Loucy (cell line): Measurements from ENCODE around the gene AQP7.

Experiments
- H2AFZ ChIP-seq: fragments of 200-600 bp; sonication (generic); 2 replicates; pipeline ENCODE4 v1.6.0; 2016; ENCODE audit warnings: antibody characterized with exemption, mild to moderate bottlenecking, low read length, moderate library complexity
- H3F3A ChIP-seq: fragments of 200-600 bp; 2 replicates; pipeline ENCODE4 v1.6.0; 2016; ENCODE audit warnings: antibody characterized with exemption, low read depth, mild to moderate bottlenecking
- H3K27me3 ChIP-seq: fragments of 200-600 bp; sonication (generic); 2 replicates; pipeline ENCODE4 v1.6.1; 2014; ENCODE audit warnings: low read length, mild to moderate bottlenecking; ENCODE audit not compliant: insufficient read depth, poor library complexity, severe bottlenecking
- H3K36me3 ChIP-seq: fragments of 200-600 bp; sonication (generic); 2 replicates; pipeline ENCODE4 v1.6.1; 2016; ENCODE audit warnings: low read length; ENCODE audit not compliant: insufficient read depth
- H3K4me1 ChIP-seq: fragments of 200-600 bp; sonication (generic); 2 replicates; pipeline ENCODE4 v1.5.1; 2014; ENCODE audit warnings: low read length, mild to moderate bottlenecking; ENCODE audit not compliant: insufficient read depth, poor library complexity, severe bottlenecking
- H3K4me2 ChIP-seq: fragments of 200-600 bp; sonication (generic); 2 replicates; pipeline ENCODE4 v1.6.0; 2014; ENCODE audit warnings: antibody characterized with exemption, low read length, low read depth, mild to moderate bottlenecking; ENCODE audit not compliant: poor library complexity, severe bottlenecking
- H3K4me3 ChIP-seq: fragments of 200-600 bp; sonication (generic); 2 replicates; pipeline ENCODE4 v1.5.1; 2014; ENCODE audit warnings: low read length, mild to moderate bottlenecking, mixed read lengths; ENCODE audit not compliant: poor library complexity, severe bottlenecking
- H3K79me2 ChIP-seq: fragments of 200-600 bp; sonication (generic); 2 replicates; pipeline ENCODE4 v1.6.1; 2014; ENCODE audit warnings: low read length; ENCODE audit not compliant: insufficient read depth
- H3K9ac ChIP-seq: fragments of 200-600 bp; sonication (generic); 2 replicates; pipeline ENCODE4 v1.6.0; 2014; ENCODE audit warnings: mild to moderate bottlenecking, low read depth, low read length, moderate library complexity; ENCODE audit not compliant: poor library complexity, severe bottlenecking
- H3K9me2 ChIP-seq: fragments of 200-600 bp; sonication (generic); replicated peaks from 2 replicates; pipeline ENCODE4 v1.6.1; 2016; ENCODE audit warnings: low read depth, low read length, mixed read lengths
- H3K9me3 ChIP-seq: fragments of 200-600 bp; sonication (generic); 2 replicates; pipeline ENCODE4 v1.6.1; 2014; ENCODE audit warnings: mild to moderate bottlenecking, antibody characterized with exemption, low read length, low read depth; ENCODE audit not compliant: insufficient read depth
- H4K20me1 ChIP-seq: fragments of 200-600 bp; sonication (generic); 2 replicates; pipeline ENCODE4 v1.6.0; 2014; ENCODE audit warnings: antibody characterized with exemption, low read length, mild to moderate bottlenecking; ENCODE audit not compliant: insufficient read depth, poor library complexity, severe bottlenecking
- EZH2phosphoT487 ChIP-seq: fragments of 200-600 bp; IDR thresholded peaks from 2 replicates; pipeline ENCODE4 v1.6.1; 2018; ENCODE audit warnings: antibody characterized with exemption, mild to moderate bottlenecking, moderate library complexity, borderline replicate concordance
- TF ChIP-seq, protein P1 (sequence below): fragments of 200-600 bp; sonication (generic); conservative IDR thresholded peaks from 2 replicates; pipeline ENCODE4 v1.5.1; 2014; ENCODE audit warnings: mild to moderate bottlenecking, antibody characterized with exemption, low read length

The AQP7 gene

DNA sequence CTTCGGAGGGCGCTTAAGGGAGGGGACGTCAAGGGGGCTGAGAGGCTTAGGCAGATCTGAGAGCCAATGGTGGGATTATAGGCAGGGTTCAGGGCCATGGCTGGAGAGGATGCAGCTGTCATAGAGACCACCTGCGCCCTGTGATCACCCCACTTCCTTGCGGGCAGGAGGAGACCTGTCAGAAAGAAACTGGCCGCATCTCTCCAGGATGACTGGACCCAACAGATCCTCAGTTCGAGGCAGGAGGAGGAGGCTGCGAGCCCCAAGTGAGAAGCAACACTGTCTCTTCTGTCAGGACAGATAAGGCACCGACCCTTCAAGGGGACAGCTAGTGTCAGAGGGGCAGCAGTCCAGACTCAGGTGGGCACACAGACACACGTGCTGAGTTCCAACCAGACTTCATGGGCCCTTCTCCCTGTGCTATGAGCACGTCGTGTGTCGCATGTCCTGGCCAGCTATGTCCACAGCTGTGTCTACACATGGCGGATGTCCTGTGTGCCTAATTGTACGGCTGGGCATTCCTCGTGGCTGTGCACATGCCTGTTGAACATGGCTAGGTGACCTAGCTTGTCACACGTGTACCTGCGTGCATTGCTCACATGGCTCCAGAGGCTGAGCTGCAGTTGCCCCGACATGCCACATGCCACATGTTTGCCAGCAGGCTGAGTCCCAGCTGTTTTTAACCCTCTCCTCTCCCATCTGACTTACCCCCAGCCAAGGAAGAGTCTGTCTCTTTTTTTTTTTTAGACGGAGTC, 45.6 kb upstream of the AQP7 start:
- Histone ChIP-seq H3K4me2 (peak overlapping the region; percentile 94), H2AFZ (peak overlapping the region; percentile 94), H3K36me3 (no peaks in the 10 kb centered on the region), H3K4me1 (peaks cover 35% of the 10 kb centered on the region), H3K27me3 (no peaks in the 10 kb centered on the region), H3K9ac (peak overlapping the region; percentile 71), H4K20me1 (no peaks in the 10 kb centered on the region), H3K9me2 (no peaks in the 10 kb centered on the region), H3K79me2 (no peaks in the 10 kb centered on the region), H3K4me3 (peak overlapping the region; percentile 80), H3F3A (no peaks in the 10 kb centered on the region; the same call in 1 of the 2 replicates), H3K9me3 (no peaks in the 10 kb centered on the region)
- TF ChIP-seq, protein P1, sequence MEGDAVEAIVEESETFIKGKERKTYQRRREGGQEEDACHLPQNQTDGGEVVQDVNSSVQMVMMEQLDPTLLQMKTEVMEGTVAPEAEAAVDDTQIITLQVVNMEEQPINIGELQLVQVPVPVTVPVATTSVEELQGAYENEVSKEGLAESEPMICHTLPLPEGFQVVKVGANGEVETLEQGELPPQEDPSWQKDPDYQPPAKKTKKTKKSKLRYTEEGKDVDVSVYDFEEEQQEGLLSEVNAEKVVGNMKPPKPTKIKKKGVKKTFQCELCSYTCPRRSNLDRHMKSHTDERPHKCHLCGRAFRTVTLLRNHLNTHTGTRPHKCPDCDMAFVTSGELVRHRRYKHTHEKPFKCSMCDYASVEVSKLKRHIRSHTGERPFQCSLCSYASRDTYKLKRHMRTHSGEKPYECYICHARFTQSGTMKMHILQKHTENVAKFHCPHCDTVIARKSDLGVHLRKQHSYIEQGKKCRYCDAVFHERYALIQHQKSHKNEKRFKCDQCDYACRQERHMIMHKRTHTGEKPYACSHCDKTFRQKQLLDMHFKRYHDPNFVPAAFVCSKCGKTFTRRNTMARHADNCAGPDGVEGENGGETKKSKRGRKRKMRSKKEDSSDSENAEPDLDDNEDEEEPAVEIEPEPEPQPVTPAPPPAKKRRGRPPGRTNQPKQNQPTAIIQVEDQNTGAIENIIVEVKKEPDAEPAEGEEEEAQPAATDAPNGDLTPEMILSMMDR, result no peak
- TF ChIP-seq EZH2phosphoT487, result no peak

- peaks cover 29% of the 10 kb centered on the region for H3K4me1 ChIP-seq
- H3K27me3 ChIP-seq, result no peaks in the 10 kb centered on the region
- H4K20me1 ChIP-seq, result no peaks in the 10 kb centered on the region
- no peaks in the 10 kb centered on the region for H3K79me2 ChIP-seq
- TF ChIP-seq, protein P1, result peak; percentile 50
- TF ChIP-seq EZH2phosphoT487, result no peak
- peak within 1 kb of the TSS; percentile 94 for H3K4me2 ChIP-seq
- peak within 1 kb of the TSS; percentile 94 for H2AFZ ChIP-seq
- H3F3A ChIP-seq, result no peaks in the 10 kb centered on the region; the same call in 1 of the 2 replicates
- no peaks in the 10 kb centered on the region for H3K9me2 ChIP-seq
- no peaks in the 10 kb centered on the region for H3K36me3 ChIP-seq
- peak within 1 kb of the TSS; percentile 71 for H3K9ac ChIP-seq
- H3K4me3 ChIP-seq, result peak within 1 kb of the TSS; percentile 80
- H3K9me3 ChIP-seq, result no peaks in the 10 kb centered on the region
Measured at GRCh38 chr9:33446946-33447798, 44.8 kb upstream of the AQP7 start, which contains the start of gene AQP3. AQP3 (minus strand) TSS chr9:33447593; CDS start chr9:33447530, 63 bp downstream.

GRCh38 chr9:33446240-33446945, 44.0 kb upstream of the AQP7 start:
- Histone ChIP-seq H3K27me3 (no peaks in the 10 kb centered on the region), H3K4me2 (peak overlapping the region; percentile 94), H3K36me3 (no peaks in the 10 kb centered on the region), H3K9me2 (no peaks in the 10 kb centered on the region), H3K4me3 (peak overlapping the region; percentile 80), H3K9me3 (no peaks in the 10 kb centered on the region), H3K79me2 (no peaks in the 10 kb centered on the region), H3F3A (no peaks in the 10 kb centered on the region; the same call in 1 of the 2 replicates), H2AFZ (peak overlapping the region; percentile 94), H4K20me1 (no peaks in the 10 kb centered on the region), H3K4me1 (peaks cover 29% of the 10 kb centered on the region), H3K9ac (peak overlapping the region; percentile 71)
- TF ChIP-seq, protein P1, result no peak
- no peak for TF ChIP-seq EZH2phosphoT487
